HG03103 (cell line): Measurements from ENCODE around the gene KIAA0232.

Experiments used
- ATAC-seq: cut with Tn5 transposase; IDR thresholded peaks from one replicate; pipeline ENCODE4 v1.9.1; 2021; ENCODE audit warnings: low read depth; ENCODE audit not compliant: unreplicated experiment

Gene KIAA0232, protein sequence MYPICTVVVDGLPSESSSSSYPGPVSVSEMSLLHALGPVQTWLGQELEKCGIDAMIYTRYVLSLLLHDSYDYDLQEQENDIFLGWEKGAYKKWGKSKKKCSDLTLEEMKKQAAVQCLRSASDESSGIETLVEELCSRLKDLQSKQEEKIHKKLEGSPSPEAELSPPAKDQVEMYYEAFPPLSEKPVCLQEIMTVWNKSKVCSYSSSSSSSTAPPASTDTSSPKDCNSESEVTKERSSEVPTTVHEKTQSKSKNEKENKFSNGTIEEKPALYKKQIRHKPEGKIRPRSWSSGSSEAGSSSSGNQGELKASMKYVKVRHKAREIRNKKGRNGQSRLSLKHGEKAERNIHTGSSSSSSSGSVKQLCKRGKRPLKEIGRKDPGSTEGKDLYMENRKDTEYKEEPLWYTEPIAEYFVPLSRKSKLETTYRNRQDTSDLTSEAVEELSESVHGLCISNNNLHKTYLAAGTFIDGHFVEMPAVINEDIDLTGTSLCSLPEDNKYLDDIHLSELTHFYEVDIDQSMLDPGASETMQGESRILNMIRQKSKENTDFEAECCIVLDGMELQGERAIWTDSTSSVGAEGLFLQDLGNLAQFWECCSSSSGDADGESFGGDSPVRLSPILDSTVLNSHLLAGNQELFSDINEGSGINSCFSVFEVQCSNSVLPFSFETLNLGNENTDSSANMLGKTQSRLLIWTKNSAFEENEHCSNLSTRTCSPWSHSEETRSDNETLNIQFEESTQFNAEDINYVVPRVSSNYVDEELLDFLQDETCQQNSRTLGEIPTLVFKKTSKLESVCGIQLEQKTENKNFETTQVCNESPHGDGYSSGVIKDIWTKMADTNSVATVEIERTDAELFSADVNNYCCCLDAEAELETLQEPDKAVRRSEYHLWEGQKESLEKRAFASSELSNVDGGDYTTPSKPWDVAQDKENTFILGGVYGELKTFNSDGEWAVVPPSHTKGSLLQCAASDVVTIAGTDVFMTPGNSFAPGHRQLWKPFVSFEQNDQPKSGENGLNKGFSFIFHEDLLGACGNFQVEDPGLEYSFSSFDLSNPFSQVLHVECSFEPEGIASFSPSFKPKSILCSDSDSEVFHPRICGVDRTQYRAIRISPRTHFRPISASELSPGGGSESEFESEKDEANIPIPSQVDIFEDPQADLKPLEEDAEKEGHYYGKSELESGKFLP (N-terminal part only)

DNA sequence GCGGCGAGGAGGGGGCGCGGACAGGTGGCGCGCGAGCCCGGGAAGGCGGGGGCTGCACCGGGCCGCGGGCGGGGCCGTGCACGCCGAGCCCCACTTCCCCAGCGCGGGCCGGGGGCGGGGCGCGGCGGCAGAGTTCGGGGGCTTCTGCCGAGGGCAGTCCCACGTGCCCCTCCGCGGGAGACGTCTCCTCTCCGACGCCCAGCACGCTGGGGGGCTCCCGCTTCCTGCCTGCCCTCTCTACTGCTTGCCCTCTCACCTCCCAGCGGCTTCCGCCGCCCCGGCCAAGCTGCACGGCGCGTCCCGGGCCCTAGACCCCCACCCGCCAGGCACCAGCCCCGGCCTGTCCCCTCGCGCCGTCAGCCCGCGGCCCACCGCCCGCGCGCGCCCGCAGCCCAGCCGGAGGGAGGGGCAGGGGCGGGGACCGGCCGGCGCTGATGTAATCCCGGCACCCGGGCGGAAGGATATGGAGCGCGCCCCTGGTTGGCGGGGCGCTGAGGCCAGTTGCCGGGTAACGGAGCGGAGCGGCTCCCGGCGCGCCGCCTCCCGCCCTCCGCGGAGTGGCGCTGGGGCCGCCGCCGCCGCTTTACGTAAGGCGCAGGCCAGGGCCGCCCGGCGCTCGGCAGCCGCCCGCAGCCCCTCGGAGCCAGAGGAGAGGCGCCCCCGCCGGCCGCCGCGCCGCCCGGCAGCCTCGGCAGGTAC, at the start of gene KIAA0232:
Gene KIAA0232, plus strand, starts transcription at position 581 of the 699 bp plus-strand sequence. CDS start 41,727 bp downstream, outside the sequence.
- ATAC-seq, result peak; percentile 55

DNA sequence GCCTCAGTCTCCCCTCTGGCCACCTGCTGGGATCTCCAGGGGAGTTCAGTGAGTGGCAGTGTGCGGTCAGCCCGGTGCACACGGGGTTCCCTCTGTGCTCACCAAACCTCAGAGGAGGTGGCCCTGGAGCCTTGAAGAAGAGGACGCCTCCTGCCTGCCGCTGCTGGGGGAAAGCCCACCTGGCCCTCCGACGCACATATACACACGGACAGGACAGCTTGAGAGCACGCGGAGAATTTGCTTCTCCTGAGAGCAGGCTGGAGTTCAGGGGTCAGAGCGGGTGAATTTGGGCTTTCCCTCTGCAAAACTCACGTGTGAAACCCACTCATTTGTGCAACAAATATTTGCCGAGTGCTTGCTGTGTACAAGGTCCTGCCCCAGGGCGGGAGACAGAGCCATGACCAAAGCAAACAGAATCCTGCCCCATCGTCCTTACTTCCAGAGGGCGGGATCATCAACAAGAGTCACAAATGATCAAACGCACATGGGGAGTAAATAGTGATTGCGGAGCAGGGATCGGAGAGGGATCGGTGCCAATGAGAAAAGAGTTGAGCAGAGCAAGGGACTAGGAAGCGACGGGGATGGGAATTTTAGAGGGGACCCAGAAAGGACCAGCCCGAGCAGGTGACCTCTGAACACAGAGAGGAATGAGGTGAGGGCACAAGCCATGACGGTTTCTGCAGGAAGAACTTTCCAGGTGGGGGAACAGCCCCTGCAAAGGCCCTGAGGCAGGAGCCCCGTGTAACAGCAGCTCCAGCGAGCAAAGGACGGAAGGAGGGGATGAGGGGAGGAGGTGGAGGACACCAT, 49.0 kb upstream of the KIAA0232 start:
- no peak for ATAC-seq

- ATAC-seq, result no peak
Measured at GRCh38 chr4:6734165-6734786, 48.3 kb upstream of the KIAA0232 start.

GRCh38 chr4:6739920-6740319, 42.6 kb upstream of the KIAA0232 start:
- no peak for ATAC-seq

GRCh38 chr4:6740347-6740746, 42.2 kb upstream of the KIAA0232 start:
- ATAC-seq, result no peak

DNA sequence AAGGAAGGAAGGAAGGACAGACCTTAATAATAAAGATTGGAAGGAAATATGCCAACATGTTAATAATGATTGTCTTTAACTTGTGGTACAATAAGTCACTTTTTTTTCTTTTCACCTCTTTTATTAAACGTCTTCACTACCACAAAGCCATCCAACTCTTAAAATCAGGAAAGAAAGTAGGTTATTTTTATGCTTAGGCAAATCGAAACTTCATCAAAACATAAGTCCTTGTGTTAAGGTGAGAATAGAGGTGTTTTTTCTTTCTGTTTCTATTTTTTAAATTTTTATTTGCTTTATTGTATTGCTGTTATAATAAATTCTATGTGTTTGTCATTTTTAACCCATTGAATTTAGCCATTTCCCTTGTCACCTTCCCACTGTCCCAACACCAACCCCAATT, 40.0 kb upstream of the KIAA0232 start:
- no peak for ATAC-seq

DNA sequence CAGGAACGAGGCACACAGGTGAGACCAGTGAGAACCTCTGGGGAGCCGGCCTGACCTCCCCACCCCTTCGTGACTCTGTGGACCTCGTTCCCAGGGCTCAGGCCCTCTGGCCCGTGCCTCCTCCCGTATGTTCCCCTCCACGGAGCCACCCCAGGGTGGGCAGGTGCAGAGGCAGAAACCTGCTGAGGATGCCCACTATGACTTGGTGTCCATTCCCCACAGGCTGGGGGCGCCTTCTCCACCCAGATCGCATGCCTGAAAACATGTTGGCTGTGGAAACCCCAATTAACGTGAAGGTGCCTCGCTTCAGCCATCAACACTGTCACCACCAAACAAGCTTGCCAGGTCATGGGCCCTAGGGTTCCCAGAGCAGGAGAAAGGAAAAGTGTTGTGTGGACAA, 39.5 kb upstream of the KIAA0232 start:
- no peak for ATAC-seq

GRCh38 chr4:6746721-6747293, 35.7 kb upstream of the KIAA0232 start:
- no peak for ATAC-seq

GRCh38 chr4:6747294-6748051, 35.1 kb upstream of the KIAA0232 start:
- ATAC-seq, result no peak

- no peak for ATAC-seq
Measured at GRCh38 chr4:6748286-6748685, 34.2 kb upstream of the KIAA0232 start.

DNA sequence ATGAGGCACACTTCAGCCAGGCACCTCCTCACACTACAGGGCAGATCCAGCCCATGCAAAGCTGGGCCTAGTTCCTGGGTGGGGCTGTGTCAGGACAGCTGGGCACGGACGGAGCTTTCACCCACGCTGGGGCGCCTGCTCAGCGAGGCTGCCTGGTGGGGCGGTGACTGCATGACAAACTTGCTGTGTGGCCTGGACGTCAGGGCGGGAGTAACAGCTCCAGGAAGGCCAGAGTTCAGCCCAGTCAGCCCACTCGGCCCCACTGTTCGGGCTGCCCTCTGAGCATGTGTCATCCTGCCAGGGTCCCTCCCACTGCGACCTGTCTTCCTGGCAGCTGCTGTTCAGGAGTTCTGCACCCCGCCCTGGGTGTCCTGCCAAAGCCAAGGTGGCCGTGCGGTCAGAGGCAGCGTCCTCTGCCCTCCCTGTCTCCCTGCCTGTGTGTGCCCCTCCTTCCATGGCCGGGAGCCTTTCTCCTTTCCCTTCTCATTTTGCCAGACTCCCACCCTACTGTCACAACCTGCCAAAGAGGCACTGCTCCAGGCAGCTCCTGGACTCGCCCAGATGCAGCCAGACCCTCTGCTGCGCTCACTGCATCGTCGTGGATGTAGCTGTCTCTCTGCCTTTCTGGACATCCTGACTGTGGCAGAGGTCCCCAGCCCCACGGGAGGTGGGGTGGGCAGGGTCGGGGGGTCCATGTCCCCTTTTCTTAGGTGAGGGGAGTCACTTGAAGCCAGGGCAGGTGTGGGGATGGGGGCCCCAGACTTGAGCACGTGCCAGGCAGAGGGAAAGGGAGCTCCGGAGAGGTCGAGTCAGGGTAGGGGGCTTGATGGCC, 33.0 kb upstream of the KIAA0232 start:
- no peak for ATAC-seq

GRCh38 chr4:6750286-6751221, 32.0 kb upstream of the KIAA0232 start:
- ATAC-seq, result no peak

- no peak for ATAC-seq
Measured at GRCh38 chr4:6751611-6752485, 30.7 kb upstream of the KIAA0232 start.

DNA sequence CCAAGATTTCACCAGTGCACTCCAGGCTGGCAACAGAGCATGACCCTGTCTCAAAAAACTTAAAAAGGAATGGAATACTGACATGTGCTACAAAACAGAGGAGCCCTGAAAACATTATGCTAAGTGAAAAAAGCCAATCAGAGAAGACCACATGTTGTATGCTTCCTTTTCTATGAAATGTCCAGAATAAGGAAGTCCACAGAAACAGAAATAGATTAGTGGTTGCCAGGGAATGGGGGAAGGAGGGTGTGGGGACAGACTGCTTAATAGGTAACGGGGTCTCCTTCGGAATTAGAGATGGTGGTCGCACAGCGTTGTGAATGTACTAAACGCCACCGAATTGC, 30.1 kb upstream of the KIAA0232 start:
- no peak for ATAC-seq

DNA sequence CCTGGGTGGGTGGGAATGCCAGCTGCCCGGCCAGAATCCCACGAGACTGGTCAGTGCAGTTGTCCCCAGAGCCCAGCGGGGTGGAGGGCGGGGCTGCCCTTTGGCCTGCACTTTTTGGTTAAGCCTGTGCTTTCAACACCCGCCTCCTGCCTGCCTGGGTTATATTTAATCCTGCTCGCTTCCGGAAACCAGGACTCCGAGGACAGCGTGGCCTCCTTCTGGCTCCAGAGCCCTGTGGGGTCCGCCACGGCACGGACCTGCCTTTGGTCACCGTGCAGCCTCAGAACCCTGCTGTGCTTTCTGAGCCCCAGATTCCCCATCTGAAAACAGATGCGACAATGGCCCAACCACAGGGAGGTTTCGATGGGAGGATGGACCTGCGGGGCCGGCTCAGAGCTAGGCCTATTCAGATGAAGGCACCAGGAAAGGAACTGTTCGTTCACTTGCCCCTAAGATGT, 29.4 kb upstream of the KIAA0232 start:
- no peak for ATAC-seq
